NCI-H2081 treated with DMSO at 0.1 percent for 48 hours (cell line): Measurements from ENCODE around the gene PLEKHF1.
"Not testable (repeated sequence)": the region's sequence is repeated elsewhere in the genome, so short reads cannot be mapped to it uniquely, and the experiment has no call there.

Experiments
- DNase-seq: peaks from one replicate; lab custom pipeline; 2025; lab: John Stamatoyannopoulos, UW

Gene PLEKHF1

GRCh38 chr19:29665215-29665825 lies at the start of gene PLEKHF1:
PLEKHF1 (plus strand) TSS chr19:29665461; CDS start chr19:29673840, 8,379 bp downstream.
- DNase-seq = no peak

- no peak for DNase-seq
Observed at GRCh38 chr19:29615891-29616425, 49.3 kb upstream of the PLEKHF1 start.

- DNase-seq = no peak
Observed at GRCh38 chr19:29616541-29616940, 48.7 kb upstream of the PLEKHF1 start.

- no peak for DNase-seq
Observed at GRCh38 chr19:29617366-29618266, 47.6 kb upstream of the PLEKHF1 start.

- DNase-seq = no peak
Observed at GRCh38 chr19:29618434-29618833, 46.8 kb upstream of the PLEKHF1 start.

- no peak for DNase-seq
Observed at GRCh38 chr19:29618871-29619270, 46.4 kb upstream of the PLEKHF1 start.

GRCh38 chr19:29620931-29621351 lies 44.3 kb upstream of the PLEKHF1 start:
- DNase-seq = no peak

GRCh38 chr19:29622166-29623070 lies 42.8 kb upstream of the PLEKHF1 start:
- DNase-seq = no peak

GRCh38 chr19:29623726-29624488 lies 41.4 kb upstream of the PLEKHF1 start:
- no peak for DNase-seq

- no peak for DNase-seq
Observed at GRCh38 chr19:29624489-29625185, 40.6 kb upstream of the PLEKHF1 start.

GRCh38 chr19:29625186-29625651 lies 40.0 kb upstream of the PLEKHF1 start:
- DNase-seq = no peak

- DNase-seq = no peak
Observed at GRCh38 chr19:29626386-29626785, 38.9 kb upstream of the PLEKHF1 start.

- DNase-seq = not testable (repeated sequence)
Observed at GRCh38 chr19:29626832-29627231, 38.4 kb upstream of the PLEKHF1 start.

- no peak for DNase-seq
Observed at GRCh38 chr19:29628661-29629385, 36.4 kb upstream of the PLEKHF1 start.

- no peak for DNase-seq
Observed at GRCh38 chr19:29629836-29630534, 35.3 kb upstream of the PLEKHF1 start.

GRCh38 chr19:29630655-29631054 lies 34.6 kb upstream of the PLEKHF1 start:
- DNase-seq = no peak

GRCh38 chr19:29631450-29631849 lies 33.8 kb upstream of the PLEKHF1 start:
- DNase-seq = no peak

GRCh38 chr19:29634002-29634401 lies 31.3 kb upstream of the PLEKHF1 start:
- DNase-seq = no peak
